OCI-M1 (cell line): Measurements from ENCODE around the gene LFNG.

Source experiments
- DNase-seq: peaks from one replicate; lab custom pipeline; 2025; lab: John Stamatoyannopoulos, UW

LFNG gene

DNA sequence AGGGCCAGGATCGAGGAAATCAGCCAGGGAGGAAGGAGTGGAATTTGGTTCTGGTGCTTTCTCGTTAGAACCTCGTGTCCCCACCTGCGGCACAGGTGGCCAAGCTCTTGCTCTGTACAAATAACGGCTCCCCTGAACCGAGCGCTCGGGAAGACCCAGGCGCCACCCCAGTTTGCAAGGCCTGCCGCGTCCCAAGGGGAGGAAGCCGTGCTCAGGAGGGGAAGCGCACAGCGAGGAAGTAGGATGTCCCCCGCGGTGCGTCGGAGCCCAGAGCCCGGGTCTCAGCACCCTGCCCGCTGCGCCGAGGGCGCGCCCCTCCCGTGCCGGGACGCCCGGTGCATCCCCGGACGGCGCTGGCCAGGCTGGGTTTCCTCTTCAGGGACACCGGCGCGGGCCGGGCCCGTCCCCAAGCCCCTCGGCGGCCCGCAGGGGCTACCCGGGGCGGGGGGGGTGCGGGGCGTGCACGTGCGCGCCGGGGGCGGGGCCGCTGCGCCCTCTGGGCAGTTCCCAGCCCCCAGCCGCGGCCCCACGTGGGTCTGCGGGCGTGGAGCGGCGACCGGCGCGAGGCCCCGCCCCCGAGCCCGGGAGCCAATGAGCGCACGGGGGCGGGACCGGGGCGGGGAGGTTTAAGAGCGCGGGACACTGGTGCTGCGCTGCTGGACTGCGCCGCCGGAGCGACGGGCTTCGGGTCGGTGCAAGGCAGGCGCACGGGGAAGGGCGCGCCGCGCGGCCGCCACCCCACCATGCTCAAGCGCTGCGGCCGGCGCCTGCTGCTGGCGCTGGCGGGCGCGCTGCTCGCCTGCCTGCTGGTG, at the start of gene LFNG:
Gene LFNG (plus strand): TSS at position 656 of the 812 bp plus-strand sequence. CDS start 88 bp downstream, at position 744.
- peak; percentile 85 for DNase-seq

DNA sequence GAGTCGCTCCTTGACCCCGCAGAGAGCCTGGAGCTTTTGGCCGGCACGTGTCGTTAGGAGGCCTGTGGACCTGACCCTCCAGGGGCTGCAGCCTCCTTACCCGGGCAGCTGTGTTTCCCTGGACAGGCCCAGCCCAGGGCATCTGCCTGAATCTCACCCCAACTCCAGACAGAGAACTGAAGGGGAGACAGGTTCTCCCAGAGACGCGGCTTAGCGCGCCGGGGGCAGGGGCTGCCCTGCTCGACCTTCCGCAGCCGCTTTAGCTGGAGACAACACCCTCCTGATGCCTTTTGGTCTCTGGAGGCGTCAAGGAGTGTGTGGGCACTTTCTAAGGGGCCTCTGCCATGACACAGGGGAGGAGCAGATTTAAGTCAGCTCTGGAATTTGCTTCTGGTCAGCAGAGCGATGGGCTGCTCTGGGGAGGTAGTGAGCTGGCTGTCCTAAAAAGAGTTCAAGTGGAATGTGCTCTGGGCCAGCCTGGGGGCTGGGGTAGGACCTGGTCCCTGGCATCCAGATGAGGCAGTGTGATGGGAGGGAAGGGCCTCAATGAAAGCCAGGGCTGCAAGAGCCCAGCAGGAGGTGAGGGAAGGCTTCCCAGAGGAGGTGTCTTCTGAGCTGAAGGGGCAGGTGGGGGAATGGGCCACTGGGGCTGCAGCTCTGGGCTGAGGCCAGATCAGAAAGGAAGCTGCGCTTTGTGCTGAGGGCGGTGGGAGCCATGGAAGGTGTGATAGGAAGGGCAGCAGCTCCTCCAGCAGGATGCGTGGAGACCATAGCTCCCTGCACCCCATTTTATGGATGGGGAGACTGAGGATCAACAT, 49.2 kb upstream of the LFNG start:
- DNase-seq, result no peak

DNA sequence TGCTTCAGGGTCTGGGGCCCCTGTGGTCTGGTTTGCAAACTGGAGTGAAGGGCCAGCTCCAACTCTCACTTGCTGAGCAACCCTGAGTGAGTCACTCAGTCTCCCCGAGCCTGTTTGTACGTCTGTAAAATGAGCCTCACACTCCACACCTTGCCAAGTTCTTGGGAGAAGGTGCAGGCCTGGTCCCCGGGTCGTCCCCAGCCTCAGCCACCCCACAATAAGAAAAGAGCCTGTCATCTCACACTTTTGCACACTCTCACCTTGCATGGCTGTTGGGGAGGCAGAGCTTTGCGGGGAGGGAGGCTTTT, 48.6 kb upstream of the LFNG start:
- DNase-seq, result no peak

GRCh38 chr7:2471396-2471795, 48.2 kb upstream of the LFNG start:
- DNase-seq, result no peak

DNA sequence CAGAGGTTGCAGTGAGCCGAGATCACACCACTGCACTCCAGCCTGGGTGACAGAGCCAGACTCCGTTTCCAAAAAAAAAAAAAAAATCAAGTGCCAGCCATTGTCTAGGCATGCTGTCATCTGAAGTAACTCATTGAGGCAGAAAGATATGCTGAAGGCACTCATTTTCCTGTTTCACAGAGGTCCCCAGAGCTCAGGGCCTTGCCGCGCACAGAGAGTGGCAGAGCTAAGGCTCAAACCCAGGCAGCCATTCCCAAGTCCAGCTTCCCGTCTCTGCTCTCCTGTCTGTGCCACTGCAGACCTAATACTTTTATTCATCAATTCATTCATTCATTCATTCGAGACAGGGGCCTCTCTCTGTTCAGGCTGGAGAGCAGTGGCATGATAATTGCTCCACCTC, 46.8 kb upstream of the LFNG start:
- DNase-seq, result no peak

- no peak for DNase-seq
Observed at GRCh38 chr7:2473496-2474180, 45.9 kb upstream of the LFNG start.

DNA sequence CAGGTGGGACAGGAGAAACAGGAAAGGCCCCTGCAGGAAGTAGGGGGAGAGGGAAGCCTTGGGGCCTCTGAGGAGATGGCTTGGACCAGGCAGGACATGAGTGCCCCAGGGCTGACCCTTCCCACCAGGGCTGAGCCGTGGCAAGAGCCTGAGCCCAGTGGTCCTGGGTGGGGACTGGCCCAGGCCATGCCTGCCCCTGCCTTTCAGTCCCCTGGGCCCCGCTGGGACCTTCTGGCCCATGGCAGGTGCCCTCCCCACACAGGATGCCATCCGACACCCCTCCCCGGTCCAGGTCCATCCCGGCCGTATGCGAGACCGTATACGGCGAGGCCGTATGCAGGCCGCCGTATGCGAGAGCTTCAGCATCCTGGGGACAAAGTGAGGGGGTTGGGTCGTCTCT, 45.4 kb upstream of the LFNG start:
- no peak for DNase-seq

DNA sequence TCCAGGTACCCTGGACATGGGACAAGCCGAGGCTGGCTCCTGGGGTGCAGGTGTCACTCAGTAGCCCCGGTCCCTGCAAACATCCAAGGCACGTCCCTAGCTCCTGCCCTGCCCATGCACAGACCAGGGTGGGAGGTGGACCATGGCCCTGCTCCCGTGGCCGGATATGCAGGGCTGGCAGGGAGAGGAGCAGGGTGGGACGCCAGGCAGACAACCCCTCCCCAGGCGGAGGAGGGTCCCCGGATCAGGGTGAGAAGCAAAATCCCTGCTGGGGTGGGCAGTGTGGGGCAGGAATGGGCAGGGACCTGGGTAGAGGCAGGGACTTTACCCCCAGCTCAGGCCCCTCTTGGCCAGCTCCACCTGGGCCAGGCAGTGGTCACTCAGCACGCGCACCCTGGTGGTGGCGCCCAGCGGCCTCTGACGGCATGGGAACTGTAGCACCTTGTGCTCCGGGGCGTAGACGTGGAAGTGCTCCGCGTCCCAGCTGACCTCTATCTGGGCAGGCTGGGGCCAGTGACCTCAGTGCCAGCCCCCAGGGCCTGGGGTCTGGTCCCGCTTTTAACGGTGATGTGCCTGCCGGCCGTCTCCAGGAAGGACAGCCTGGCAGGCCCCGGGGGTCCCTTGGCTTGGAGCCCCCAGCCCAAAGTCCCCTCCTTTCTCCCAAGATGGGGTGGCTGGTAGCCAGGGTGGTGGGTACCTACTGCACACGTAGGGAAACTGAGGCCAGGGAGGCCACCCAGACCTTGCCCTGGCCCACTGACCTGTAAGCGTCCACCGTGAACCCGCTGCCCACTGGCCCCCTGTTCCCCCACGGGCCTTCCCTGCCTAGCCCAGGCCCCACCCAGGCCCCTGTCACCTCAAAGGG, 44.5 kb upstream of the LFNG start:
- no peak for DNase-seq

DNA sequence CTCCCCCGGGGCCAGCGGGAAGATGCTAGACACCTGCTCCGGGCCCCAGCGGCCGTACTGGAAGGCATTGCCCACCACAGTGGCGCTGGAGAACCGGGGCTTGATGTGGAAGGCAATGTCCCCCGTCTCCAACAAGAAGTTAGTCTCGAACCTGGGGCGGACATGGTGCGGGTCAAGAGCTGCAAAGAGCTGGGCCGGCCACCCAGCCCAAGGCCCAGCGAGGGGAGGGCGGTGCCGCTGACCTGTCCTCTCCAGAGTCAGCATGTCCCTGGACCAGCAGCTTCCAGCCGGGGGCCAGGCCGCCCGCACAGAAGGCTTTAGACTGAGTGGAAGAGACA, 43.9 kb upstream of the LFNG start:
- DNase-seq, result no peak

GRCh38 chr7:2476298-2476697, 43.3 kb upstream of the LFNG start, which contains the start of gene GRIFIN:
GRIFIN (minus strand) TSS chr7:2476398; CDS start chr7:2476383, 15 bp downstream.
- no peak for DNase-seq

DNA sequence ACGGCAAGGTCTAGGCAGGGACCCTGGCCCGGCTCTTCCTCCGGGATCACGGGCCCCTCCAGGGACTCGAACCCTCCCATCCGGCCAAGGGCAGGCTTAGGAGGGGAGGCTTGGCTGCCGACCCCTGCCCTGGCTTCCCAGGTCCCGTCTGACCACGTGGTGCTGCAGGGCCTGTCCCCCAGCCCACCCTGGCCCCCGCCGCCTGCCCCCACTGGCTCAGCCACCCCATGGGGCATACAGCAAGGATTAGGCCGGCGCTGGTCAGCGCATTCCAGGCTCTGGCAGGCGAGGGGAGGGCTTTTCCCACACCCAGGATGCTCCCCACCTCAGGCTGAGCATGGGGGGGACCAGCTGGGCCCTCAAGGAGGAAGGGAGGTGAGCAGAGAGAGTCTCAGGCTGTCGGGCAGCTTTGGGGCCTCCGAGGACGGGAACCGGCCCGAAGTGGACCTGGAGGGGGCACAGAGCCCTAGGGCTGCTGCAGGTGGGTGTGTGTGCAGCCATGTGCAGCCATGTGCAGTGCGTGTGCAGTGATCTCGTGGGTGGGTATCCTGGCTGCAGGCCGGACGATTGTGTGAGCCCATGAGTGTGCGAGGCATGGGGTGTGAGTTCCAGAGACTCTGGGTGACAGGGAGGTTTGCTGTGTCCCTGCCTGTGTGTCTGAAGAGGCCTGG, 42.7 kb upstream of the LFNG start:
- DNase-seq, result no peak

DNA sequence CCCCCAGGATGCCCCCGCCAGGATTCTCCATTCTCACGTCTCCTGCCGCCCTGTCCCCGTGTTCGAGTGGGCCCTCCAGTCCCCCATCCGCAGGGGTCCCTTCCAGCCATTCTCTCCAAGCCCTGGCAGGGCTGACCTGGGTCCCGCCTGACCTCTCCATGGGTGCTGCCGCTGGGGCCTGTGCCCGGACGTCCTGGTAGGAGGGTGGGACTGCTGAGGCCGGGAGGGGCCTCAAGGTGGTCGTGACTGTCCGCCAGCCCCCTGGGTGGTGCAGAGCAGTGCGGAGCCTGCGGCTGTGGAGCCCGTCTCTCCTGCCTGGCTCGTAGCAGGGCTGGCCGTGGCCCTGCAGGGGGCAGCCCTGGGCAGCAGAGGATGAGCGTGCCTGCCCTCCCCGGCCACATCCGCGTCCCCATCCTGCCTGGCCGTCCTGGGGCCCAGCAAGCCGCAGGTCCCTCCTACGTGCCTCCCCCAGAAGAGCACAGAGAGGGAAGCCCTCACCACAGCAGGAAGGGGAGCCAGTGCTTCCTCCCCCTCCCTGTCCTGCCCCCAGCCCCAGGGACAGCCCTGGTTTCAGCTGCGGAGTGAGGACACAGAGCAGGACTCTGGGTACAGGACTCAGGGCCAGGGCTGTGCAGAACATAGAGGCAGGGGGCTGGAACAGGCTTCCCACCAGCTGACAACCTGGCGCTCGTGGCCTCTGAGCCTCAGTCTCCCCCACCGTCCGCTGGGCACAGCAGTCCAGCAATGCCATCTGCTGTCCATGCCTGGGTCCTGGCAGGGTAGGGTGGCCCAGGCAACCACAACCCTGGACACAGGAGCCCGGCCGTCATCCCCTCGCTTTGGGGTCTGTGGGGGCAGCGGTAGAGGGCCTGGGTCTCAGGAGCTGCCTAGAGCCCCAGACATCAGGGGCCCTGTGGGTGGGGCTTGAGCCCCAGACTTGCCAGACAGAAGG, 41.9 kb upstream of the LFNG start:
- peak; percentile 47 for DNase-seq

- DNase-seq, result peak; percentile 2
Observed at GRCh38 chr7:2478399-2478785, 41.2 kb upstream of the LFNG start.

- no peak for DNase-seq
Observed at GRCh38 chr7:2478800-2479199, 40.8 kb upstream of the LFNG start.

DNA sequence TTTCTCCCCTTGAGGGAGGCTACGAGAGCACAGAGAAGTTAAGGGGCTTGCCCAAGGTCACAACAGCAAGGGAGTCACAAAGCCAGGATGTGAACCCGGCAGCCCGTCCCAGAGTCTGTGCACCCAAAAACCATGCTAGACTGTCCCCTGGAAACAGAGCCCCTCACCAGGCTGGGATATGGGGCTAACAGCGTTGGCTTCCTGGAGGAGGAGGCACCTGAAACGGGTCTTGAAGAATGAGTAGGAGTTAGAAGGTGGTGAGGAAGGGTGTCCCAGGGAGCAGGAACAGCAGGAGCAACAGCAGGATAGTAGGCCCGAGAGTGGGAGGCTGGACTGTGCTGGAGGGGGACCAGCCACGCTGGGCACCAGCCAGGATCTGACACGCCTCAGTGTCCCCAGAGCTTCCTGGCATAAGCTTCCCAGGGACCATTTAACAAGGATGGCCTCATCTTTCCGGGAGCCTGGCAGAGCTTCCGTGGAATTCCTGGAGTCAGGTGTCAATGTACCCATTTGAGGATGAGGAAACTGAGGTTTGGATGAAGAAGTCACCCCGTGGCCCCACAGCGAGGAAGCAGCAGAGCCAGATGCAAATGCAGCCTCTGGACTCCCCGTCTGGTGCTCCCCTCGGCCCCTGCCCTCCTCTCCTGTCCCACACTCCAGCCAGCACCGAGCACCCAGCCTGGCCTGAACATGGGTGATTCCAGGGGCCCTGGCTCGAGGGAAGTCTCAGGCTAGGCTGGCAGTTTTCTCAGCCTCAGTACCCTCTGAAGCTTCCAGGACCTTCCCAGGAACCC, 40.1 kb upstream of the LFNG start:
- no peak for DNase-seq

- no peak for DNase-seq
Observed at GRCh38 chr7:2480070-2480408, 39.5 kb upstream of the LFNG start.

- DNase-seq, result no peak
Observed at GRCh38 chr7:2481195-2481594, 38.4 kb upstream of the LFNG start.

DNA sequence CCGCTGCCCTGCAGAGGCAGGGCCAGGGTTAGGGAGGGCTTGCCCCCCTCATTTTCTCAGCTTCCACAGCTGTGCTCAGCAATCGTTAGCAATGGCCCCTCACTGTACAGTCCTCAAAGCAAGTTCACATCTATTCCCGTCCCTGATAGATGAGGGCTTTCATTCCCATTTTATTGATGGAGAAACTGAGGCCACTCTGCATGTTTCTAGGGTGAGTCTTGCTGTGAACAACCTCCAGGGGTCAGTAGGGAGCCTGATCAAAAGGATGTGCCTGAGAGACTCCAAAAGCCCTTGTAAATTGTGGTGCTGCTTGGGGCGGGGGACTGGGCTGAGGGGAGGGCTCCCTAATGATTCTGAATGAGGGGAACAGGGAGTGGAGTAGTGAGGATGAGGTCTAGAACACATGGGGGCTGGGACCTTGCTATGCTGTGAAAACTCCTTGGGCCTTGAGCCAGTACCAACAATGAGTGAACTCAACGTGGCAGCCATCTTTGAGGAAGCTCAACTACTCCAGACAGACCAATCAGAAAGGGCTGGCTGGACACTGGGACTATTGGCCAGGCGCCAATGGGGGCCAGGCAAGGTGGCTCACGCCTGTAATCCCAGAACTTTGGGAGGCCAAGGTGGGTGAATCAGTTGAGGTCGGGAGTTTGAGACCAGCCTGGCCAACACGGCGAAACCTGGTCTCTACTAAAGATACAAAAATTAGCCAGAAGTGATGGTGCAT, 36.7 kb upstream of the LFNG start:
- no peak for DNase-seq

GRCh38 chr7:2483494-2483893, 36.1 kb upstream of the LFNG start:
- DNase-seq, result no peak
